Measurements from ENCODE around the gene HRC.

- no peak for TF ChIP-seq CTCF (IDR thresholded peaks at IDR 0.05)
- TF ChIP-seq POLR2AphosphoS5 (IDR thresholded peaks at IDR 0.05) = no peak
- TF ChIP-seq POLR2A (IDR thresholded peaks at IDR 0.05) = no peak
- no peak for TF ChIP-seq EP300 (IDR thresholded peaks at IDR 0.05)
Measured at GRCh38 chr19:49167857-49168409, 12.7 kb upstream of the HRC start.

Measured in suprapubic skin (tissue), 4 donors.